HEK293 (cell line): Measurements from ENCODE around the gene RNF146.
"Not testable (repeated sequence)": the region's sequence is repeated elsewhere in the genome, so short reads cannot be mapped to it uniquely, and the experiment has no call there.

Source experiments
- CTCF ChIA-PET: fragments of 350-600 bp; formaldehyde crosslinking; extraction: SDS; loops from one replicate; lab custom pipeline; 2021; ENCODE audit warnings: antibody characterized with exemption; lab: Yijun Ruan, JAX
- POLR2A ChIA-PET: fragments of 300-600 bp; formaldehyde crosslinking; extraction: SDS; loops from one replicate; lab custom pipeline; 2020; ENCODE audit warnings: antibody characterized with exemption, inconsistent platforms; lab: Yijun Ruan, JAX
- H3K27ac ChIP-seq: fragments of 200-500 bp; sonication (Bioruptor generic); 2 replicates; pipeline ENCODE4 v1.5.1; 2014; ENCODE audit warnings: low read depth, low read length, control low read depth, inconsistent platforms; ENCODE audit errors: extremely low read depth
- H3K36me3 ChIP-seq, 2 experiments: fragments of 200-500 bp in 1 of 2; sonication (Bioruptor generic) in 1 of 2; 1 replicate in 1 of 2; 2 replicates in 1 of 2; pipeline ENCODE4 v1.5.1; 2014 to 2017; ENCODE audit warnings: inconsistent platforms in 2 of 2, low read length in 2 of 2; ENCODE audit not compliant: control insufficient read depth in 2 of 2, insufficient read depth in 1 of 2
- H3K4me1 ChIP-seq: fragments of 200-500 bp; sonication (Bioruptor generic); 2 replicates; pipeline ENCODE4 v1.5.1; 2014; ENCODE audit warnings: mild to moderate bottlenecking, low read length, inconsistent platforms; ENCODE audit not compliant: control insufficient read depth, insufficient read depth
- H3K4me3 ChIP-seq: 2 replicates; pipeline ENCODE4 v1.5.1; 2011; ENCODE audit warnings: low read depth, mild to moderate bottlenecking, control low read depth, low read length, moderate library complexity
- H3K9me3 ChIP-seq: fragments of 200-500 bp; sonication (Bioruptor generic); 2 replicates; pipeline ENCODE4 v1.5.1; 2014; ENCODE audit warnings: low read depth, low read length, inconsistent platforms; ENCODE audit not compliant: control insufficient read depth, insufficient read depth
- BCL11A ChIP-seq: fragments of 450-650 bp; formaldehyde crosslinking; IDR thresholded peaks from 2 replicates; pipeline ENCODE4 v1.5.1; 2016; ENCODE audit warnings: low read depth, missing biosample characterization, missing genetic modification characterization
- ZFP41 ChIP-seq: fragments of 450-650 bp; formaldehyde crosslinking; IDR thresholded peaks from 2 replicates; pipeline ENCODE4 v1.5.1; 2016; ENCODE audit warnings: missing biosample characterization, missing genetic modification characterization, borderline replicate concordance
- ZNF132 ChIP-seq: fragments of 450-650 bp; formaldehyde crosslinking; IDR thresholded peaks from 2 replicates; pipeline ENCODE4 v1.5.1; 2017; ENCODE audit warnings: missing biosample characterization, missing genetic modification characterization, borderline replicate concordance
- ZNF16 ChIP-seq: fragments of 450-650 bp; formaldehyde crosslinking; IDR thresholded peaks from 2 replicates; pipeline ENCODE4 v1.5.1; 2016; ENCODE audit warnings: low read depth, missing biosample characterization, missing genetic modification characterization
- ZNF202 ChIP-seq: fragments of 450-650 bp; formaldehyde crosslinking; IDR thresholded peaks from 2 replicates; pipeline ENCODE4 v1.5.1; 2016; ENCODE audit warnings: missing biosample characterization, missing genetic modification characterization, borderline replicate concordance
- ZNF211 ChIP-seq: fragments of 450-650 bp; formaldehyde crosslinking; IDR thresholded peaks from 2 replicates; pipeline ENCODE4 v1.5.1; 2016; ENCODE audit warnings: low read depth, missing biosample characterization, missing genetic modification characterization
- ZNF24 ChIP-seq: fragments of 450-650 bp; formaldehyde crosslinking; IDR thresholded peaks from 2 replicates; pipeline ENCODE4 v1.5.1; 2016; ENCODE audit warnings: missing biosample characterization, missing genetic modification characterization
- ZNF248 ChIP-seq: fragments of 450-650 bp; formaldehyde crosslinking; IDR thresholded peaks from 2 replicates; pipeline ENCODE4 v1.5.1; 2017; ENCODE audit warnings: missing biosample characterization, missing genetic modification characterization
- ZNF366 ChIP-seq: fragments of 450-650 bp; formaldehyde crosslinking; conservative IDR thresholded peaks from 2 replicates; pipeline ENCODE4 v1.5.1; 2016; ENCODE audit warnings: missing biosample characterization, missing genetic modification characterization
- ZNF624 ChIP-seq: fragments of 450-650 bp; formaldehyde crosslinking; IDR thresholded peaks from 2 replicates; pipeline ENCODE4 v1.5.1; 2017; ENCODE audit warnings: missing biosample characterization, missing genetic modification characterization
- ZXDB ChIP-seq: fragments of 450-650 bp; formaldehyde crosslinking; IDR thresholded peaks from 2 replicates; pipeline ENCODE4 v1.5.1; 2016; ENCODE audit warnings: missing biosample characterization, missing genetic modification characterization
- TF ChIP-seq, protein P1 (sequence below): fragments of 450-650 bp; formaldehyde crosslinking; IDR thresholded peaks from 2 replicates; pipeline ENCODE4 v1.5.1; 2016; ENCODE audit warnings: missing biosample characterization, missing genetic modification characterization

The RNF146 gene

DNA sequence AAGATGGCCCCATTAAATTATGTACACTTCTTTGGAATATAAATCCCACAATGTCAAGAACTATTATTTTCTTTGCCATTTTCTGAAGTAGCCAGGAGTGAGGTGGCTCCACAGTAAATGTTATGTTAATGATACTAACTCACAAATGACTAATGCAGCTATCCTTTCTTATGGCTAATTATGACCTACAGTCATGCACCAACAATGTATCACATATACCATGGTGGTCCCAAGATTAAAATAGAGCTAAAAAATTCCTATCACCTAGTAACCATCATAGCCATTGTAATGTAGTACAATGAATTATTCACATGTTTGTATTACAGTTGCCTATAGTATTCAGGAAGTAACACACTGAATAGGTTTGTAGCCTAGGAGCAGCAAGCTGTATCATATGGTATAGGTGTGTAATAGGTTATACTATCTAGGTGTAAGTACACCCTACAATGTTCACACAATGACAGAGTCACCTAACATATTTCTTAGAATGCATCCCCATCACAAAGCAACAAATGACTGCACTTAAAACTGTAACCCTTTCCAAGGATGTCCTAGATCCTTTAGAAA lies 61.5 kb downstream of the RNF146 start:
- H3K36me3 ChIP-seq: peaks cover 19 to 64% of the 10 kb centered on the region in 2 experiments
- ChIA-PET POLR2A (no interaction called here), CTCF (interaction anchor here (0.7 to 0.8 kb wide), 2 partner anchors 26 to 92 kb away, joined by 3 to 5 read pairs; no protein-coding TSS in a partner anchor)
- no peaks in the 10 kb centered on the region for H3K9me3 ChIP-seq
- no peak overlapping the region for H3K27ac ChIP-seq
- no peak overlapping the region for H3K4me3 ChIP-seq
- peaks cover 3% of the 10 kb centered on the region; the same call in 1 of the 2 replicates for H3K4me1 ChIP-seq
- TF ChIP-seq ZNF132 (tag by site-specific recombination) (no peak), BCL11A (tag by site-specific recombination) (no peak), ZNF202 (tag by site-specific recombination) (no peak), ZFP41 (no peak), ZNF366 (tag by site-specific recombination) (no peak), ZNF624 (tag by site-specific recombination) (no peak), ZNF24 (no peak)

DNA sequence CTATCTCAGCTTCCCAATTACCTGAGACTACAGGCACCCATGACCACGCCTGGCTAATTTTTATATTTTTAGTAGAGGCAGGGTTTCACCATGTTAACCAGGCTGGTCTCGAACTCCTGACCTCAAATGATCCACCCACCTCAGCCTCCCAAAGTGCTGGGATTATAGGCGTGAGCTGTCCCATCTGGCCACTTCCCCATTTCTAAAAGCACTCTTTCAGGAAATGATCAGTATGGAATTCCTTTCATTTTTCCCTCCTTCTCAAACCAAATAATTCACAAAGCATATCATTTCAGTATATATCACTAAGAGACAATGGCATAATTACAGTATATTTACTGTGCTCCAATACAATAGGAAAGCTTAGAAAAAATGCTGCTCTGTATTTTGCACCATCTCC lies 64.6 kb downstream of the RNF146 start:
- peaks cover 7 to 34% of the 10 kb centered on the region in 2 experiments for H3K36me3 ChIP-seq
- H3K4me3 ChIP-seq, POLR2A ChIA-PET, H3K9me3 ChIP-seq, H3K4me1 ChIP-seq, H3K27ac ChIP-seq: not testable (repeated sequence)
- CTCF ChIA-PET: interaction anchor here (0.8 to 1.1 kb wide), 2 partner anchors 10 to 12 kb away, joined by 3 to 4 read pairs; no protein-coding TSS in a partner anchor

DNA sequence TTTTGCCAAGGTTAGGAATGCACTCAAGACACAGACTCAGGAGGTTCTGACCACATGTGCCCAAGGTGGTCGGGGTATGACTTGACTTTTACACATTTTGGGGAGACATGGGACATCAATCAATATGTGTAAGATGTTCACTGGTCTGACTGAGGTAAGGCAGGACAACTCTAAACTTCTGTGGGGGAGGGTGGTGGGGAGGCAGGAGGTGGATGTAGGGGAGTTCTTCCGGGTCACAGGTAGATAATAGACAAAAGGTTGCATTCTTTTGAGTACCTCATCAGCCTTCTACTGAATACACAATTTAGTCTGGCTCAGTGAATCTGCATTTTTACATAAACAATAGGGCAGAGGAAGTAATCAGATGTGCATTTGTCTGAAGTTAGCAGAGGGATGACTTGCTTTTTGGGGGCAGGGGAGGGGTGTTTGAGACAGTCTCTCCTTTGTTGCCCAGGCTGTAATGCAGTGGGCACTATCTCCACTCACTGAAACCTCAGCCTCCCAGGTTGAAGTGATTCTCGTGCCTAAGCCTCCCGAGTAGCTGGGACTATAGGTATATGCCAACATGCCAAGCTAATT lies 65.8 kb downstream of the RNF146 start:
- no peak for TF ChIP-seq ZNF211 (tag by site-specific recombination)
- TF ChIP-seq, protein P1, sequence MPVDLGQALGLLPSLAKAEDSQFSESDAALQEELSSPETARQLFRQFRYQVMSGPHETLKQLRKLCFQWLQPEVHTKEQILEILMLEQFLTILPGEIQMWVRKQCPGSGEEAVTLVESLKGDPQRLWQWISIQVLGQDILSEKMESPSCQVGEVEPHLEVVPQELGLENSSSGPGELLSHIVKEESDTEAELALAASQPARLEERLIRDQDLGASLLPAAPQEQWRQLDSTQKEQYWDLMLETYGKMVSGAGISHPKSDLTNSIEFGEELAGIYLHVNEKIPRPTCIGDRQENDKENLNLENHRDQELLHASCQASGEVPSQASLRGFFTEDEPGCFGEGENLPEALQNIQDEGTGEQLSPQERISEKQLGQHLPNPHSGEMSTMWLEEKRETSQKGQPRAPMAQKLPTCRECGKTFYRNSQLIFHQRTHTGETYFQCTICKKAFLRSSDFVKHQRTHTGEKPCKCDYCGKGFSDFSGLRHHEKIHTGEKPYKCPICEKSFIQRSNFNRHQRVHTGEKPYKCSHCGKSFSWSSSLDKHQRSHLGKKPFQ (tag by site-specific recombination): no peak
- TF ChIP-seq ZNF16: no peak
- TF ChIP-seq ZNF248 (tag by site-specific recombination): no peak
- TF ChIP-seq ZXDB (tag by site-specific recombination): no peak
- CTCF ChIA-PET: interaction anchor here (0.7 to 1.2 kb wide), 4 partner anchors 10 to 207 kb away, joined by 3 to 4 read pairs (median 4); no protein-coding TSS in a partner anchor
- Histone ChIP-seq H3K36me3 (peaks cover 6 to 22% of the 10 kb centered on the region in 2 experiments; a peak in 2 of 3 replicates), H3K27ac (no peak overlapping the region), H3K9me3 (no peaks in the 10 kb centered on the region), H3K4me3 (no peak overlapping the region), H3K4me1 (peaks cover 9% of the 10 kb centered on the region)
- POLR2A ChIA-PET: no interaction called here
